HCT116 (cell line): Measurements from ENCODE around the gene INPPL1. TPM values are rescaled to one million over a fixed set of nuclear protein-coding genes. Genes with fewer than 3 reads are reported as not detected.

Experiments
- ATAC-seq: fragments of 200-7000 bp; cut with Tn5 transposase; 2 replicates; pipeline ENCODE4 v1.9.1; 2020; ENCODE audit warnings: mild to moderate bottlenecking, moderate library complexity
- BruUV-seq: library from RNA; stranded (reverse); fragments of 400-500 nt; replicated peaks from 2 replicates; lab custom pipeline; 2021; lab: Mats Ljungman, UMichigan
- CTCF ChIA-PET: fragments of 300-600 bp; sonication (Branson Sonifier 250); formaldehyde crosslinking; loops from one replicate; lab custom pipeline; 2021; ENCODE audit warnings: antibody characterized with exemption; lab: Charles Lee
- POLR2A ChIA-PET: fragments of 300-600, 350-600 bp; sonication (Branson Sonifier 250); formaldehyde crosslinking; loops from one replicate; lab custom pipeline; 2021; ENCODE audit warnings: antibody characterized with exemption; lab: Charles Lee
- RAD21 ChIA-PET, 2 experiments: fragments of 300-600 bp; sonication (Branson Sonifier 250); formaldehyde crosslinking; loops; one replicate each; lab custom pipeline; 2023; ENCODE audit warnings: low total read pairs in 2 of 2; ENCODE audit not compliant: uncharacterized antibody in 2 of 2, unreplicated experiment in 2 of 2, low non-redundant PET in 1 of 2; lab: Charles Lee
- DNase-seq: peaks from one replicate; pipeline ENCODE4 v3.0.0-alpha.2; 2010; ENCODE audit warnings: low read depth, low spot score
- H2AFZ ChIP-seq: fragments of 200-600 bp; shearing (Covaris generic), sonication (generic); 2 replicates; pipeline ENCODE4 v1.6.1; 2017; ENCODE audit warnings: low read depth, mixed run types, mixed read lengths, antibody characterized with exemption, low read length; ENCODE audit not compliant: poor library complexity, severe bottlenecking
- H3K27ac ChIP-seq: 2 replicates; pipeline ENCODE4 v1.5.1; 2012; ENCODE audit warnings: low read depth, low read length
- H3K27me3 ChIP-seq: fragments of 200-600 bp; sonication (generic); 2 replicates; pipeline ENCODE4 v1.6.1; 2016; ENCODE audit warnings: mixed run types, low read length, mixed read lengths; ENCODE audit not compliant: insufficient read depth
- H3K36me3 ChIP-seq, 2 experiments: fragments of 200-500 bp in 1 of 2; fragments of 200-600 bp in 1 of 2; sonication (Bioruptor generic) in 1 of 2; sonication (generic) in 1 of 2; 2 replicates each; pipeline versions ENCODE4 v1.5.1 to v1.6.1; 2014 to 2016; ENCODE audit warnings: low read length in 2 of 2, inconsistent platforms in 1 of 2, mixed read lengths in 1 of 2, mixed run types in 1 of 2; ENCODE audit not compliant: insufficient read depth in 2 of 2, control insufficient read depth in 1 of 2
- H3K4me1 ChIP-seq, 2 experiments: fragments of 200-600 bp in 1 of 2; sonication (generic) in 1 of 2; 2 replicates each; pipeline versions ENCODE4 v1.5.1 to v1.6.1; 2012 to 2017; ENCODE audit warnings: low read length in 2 of 2, inconsistent platforms in 1 of 2, mild to moderate bottlenecking in 1 of 2, mixed read lengths in 1 of 2, mixed run types in 1 of 2, moderate library complexity in 1 of 2; ENCODE audit not compliant: insufficient read depth in 2 of 2, control insufficient read depth in 1 of 2
- H3K4me2 ChIP-seq: fragments of 200-600 bp; sonication (generic); 2 replicates; pipeline ENCODE4 v1.6.1; 2017; ENCODE audit warnings: mixed run types, low read length, mixed read lengths
- H3K4me3 ChIP-seq, 2 experiments: fragments of 200-600 bp in 1 of 2; sonication (generic) in 1 of 2; replicated peaks in 1 of 2; 2 replicates each; pipeline ENCODE4 v1.5.1; 2011 to 2016; ENCODE audit warnings: low read length in 2 of 2, control low read depth in 1 of 2, low read depth in 1 of 2, mild to moderate bottlenecking in 1 of 2, mixed read lengths in 1 of 2, mixed run types in 1 of 2
- H3K79me2 ChIP-seq: fragments of 200-600 bp; sonication (generic); 2 replicates; pipeline ENCODE4 v1.6.1; 2017; ENCODE audit warnings: mild to moderate bottlenecking, mixed run types, low read length, moderate library complexity, mixed read lengths; ENCODE audit not compliant: insufficient read depth
- H3K9ac ChIP-seq: fragments of 200-600 bp; sonication (generic); 2 replicates; pipeline ENCODE4 v1.6.1; 2016; ENCODE audit warnings: low read length, mixed read lengths
- H3K9me2 ChIP-seq: fragments of 200-600 bp; sonication (generic), shearing (Covaris generic); 2 replicates; pipeline ENCODE4 v1.6.1; 2017; ENCODE audit warnings: mixed run types, mild to moderate bottlenecking, moderate library complexity; ENCODE audit not compliant: insufficient read depth
- H3K9me3 ChIP-seq, 2 experiments: fragments of 200-500 bp in 1 of 2; fragments of 200-600 bp in 1 of 2; sonication (Bioruptor generic) in 1 of 2; sonication (generic) in 1 of 2; 2 replicates each; pipeline ENCODE4 v1.6.1; 2014 to 2017; ENCODE audit warnings: low read length in 2 of 2, mixed read lengths in 2 of 2, inconsistent platforms in 1 of 2, low read depth in 1 of 2, mild to moderate bottlenecking in 1 of 2, mixed run types in 1 of 2, moderate library complexity in 1 of 2; ENCODE audit not compliant: control insufficient read depth in 1 of 2, insufficient read depth in 1 of 2
- H4K20me1 ChIP-seq: fragments of 200-600 bp; sonication (generic), shearing (Covaris generic); 2 replicates; pipeline ENCODE4 v1.6.1; 2017; ENCODE audit warnings: mixed run types, mild to moderate bottlenecking, moderate library complexity; ENCODE audit not compliant: insufficient read depth
- ELF1 ChIP-seq: IDR thresholded peaks from 2 replicates; pipeline ENCODE4 v1.6.1; 2012; ENCODE audit warnings: low read depth, borderline replicate concordance
- EZH2phosphoT487 ChIP-seq: fragments of 200-600 bp; IDR thresholded peaks from 2 replicates; pipeline ENCODE4 v1.6.1; 2018; ENCODE audit warnings: antibody characterized with exemption, borderline replicate concordance
- FOSL1 ChIP-seq: IDR thresholded peaks from 2 replicates; pipeline ENCODE4 v1.6.1; 2012; ENCODE audit warnings: low read depth
- JUND ChIP-seq: IDR thresholded peaks from 2 replicates; pipeline ENCODE4 v1.6.1; 2012
- POLR2A ChIP-seq: IDR thresholded peaks from 2 replicates; pipeline ENCODE4 v1.7.0; 2011; ENCODE audit warnings: borderline replicate concordance; ENCODE audit not compliant: insufficient read depth, insufficient read length; ENCODE audit errors: extremely low read depth
- RAD21 ChIP-seq: IDR thresholded peaks from 2 replicates; pipeline ENCODE4 v1.6.1; 2012; ENCODE audit warnings: low read depth, mild to moderate bottlenecking
- SP1 ChIP-seq: IDR thresholded peaks from 2 replicates; pipeline ENCODE4 v1.6.1; 2012; ENCODE audit warnings: low read depth
- SRF ChIP-seq: IDR thresholded peaks from 2 replicates; pipeline ENCODE4 v1.6.1; 2012; ENCODE audit warnings: low read depth
- ZBTB33 ChIP-seq: IDR thresholded peaks from 2 replicates; pipeline ENCODE4 v1.6.1; 2011; ENCODE audit warnings: mild to moderate bottlenecking, low read length, moderate library complexity; ENCODE audit not compliant: insufficient replicate concordance; ENCODE audit errors: extremely low read depth
- ZFX ChIP-seq: fragments of 450-650 bp; IDR thresholded peaks from 2 replicates; pipeline ENCODE4 v1.6.1; 2017
- intact Hi-C: fragments of 100-400 bp; cut with micrococcal nuclease; formaldehyde crosslinking; loops from 2 replicates; pipeline ENCODE4 v1.10.0; 2022
- total RNA-seq: library from RNA; stranded (reverse); gene quantifications from one replicate; pipeline ENCODE4 v1.2.1, GENCODE V29; 2021; ENCODE audit not compliant: unreplicated experiment
- TF ChIP-seq, protein P1 (sequence below): IDR thresholded peaks from 2 replicates; pipeline ENCODE4 v1.6.1; 2012
- TF ChIP-seq, protein P2 (sequence below): IDR thresholded peaks from 2 replicates; pipeline ENCODE4 v1.6.1; 2012; ENCODE audit warnings: low read depth
- TF ChIP-seq, protein P3 (sequence below): IDR thresholded peaks from 2 replicates; pipeline ENCODE4 v1.6.1; 2012

INPPL1 gene
- total RNA-seq, 1 experiment from 2014 or later = 132 TPM

DNA sequence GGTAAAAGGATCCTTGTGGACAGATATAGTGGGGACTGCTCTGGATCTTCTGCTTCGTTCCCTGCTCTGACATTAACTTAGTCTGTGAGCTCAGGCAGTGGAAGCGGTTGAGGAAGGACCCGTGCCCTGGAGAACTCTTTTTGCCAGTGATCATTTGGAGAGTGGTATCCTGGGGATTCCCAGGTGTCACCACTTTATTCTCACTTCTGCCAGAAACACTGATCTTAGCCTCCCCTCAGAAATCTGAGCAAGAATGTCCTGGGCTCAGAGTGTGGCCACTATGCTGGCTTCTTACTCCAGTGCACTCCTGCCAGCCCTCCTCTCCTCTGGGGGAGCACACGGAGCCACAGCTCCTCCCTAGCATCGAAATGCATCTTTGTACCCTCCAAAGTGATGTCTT lies 27.0 kb downstream of the INPPL1 start:
- H2AFZ ChIP-seq = no peak overlapping the region
- H3K4me3 ChIP-seq = no peak overlapping the region
- no peak for ATAC-seq
- H3K27me3 ChIP-seq = no peaks in the 10 kb centered on the region
- H3K36me3 ChIP-seq = no peaks in the 10 kb centered on the region
- POLR2A ChIA-PET = no interaction called here
- H3K9me3 ChIP-seq = no peaks in the 10 kb centered on the region
- no peak overlapping the region for H3K27ac ChIP-seq
- H4K20me1 ChIP-seq = no peaks in the 10 kb centered on the region
- CTCF ChIA-PET = interaction anchor here (1.3 kb wide), 1 partner anchor 13 kb away, joined by 3 read pairs; no protein-coding TSS in a partner anchor
- no TSS peak for BruUV-seq
- H3K9me2 ChIP-seq = no peaks in the 10 kb centered on the region
- RAD21 ChIA-PET = no interaction called here
- intact Hi-C loops = no loop called here
- no peak for TF ChIP-seq EZH2phosphoT487
- TF ChIP-seq, protein P1, sequence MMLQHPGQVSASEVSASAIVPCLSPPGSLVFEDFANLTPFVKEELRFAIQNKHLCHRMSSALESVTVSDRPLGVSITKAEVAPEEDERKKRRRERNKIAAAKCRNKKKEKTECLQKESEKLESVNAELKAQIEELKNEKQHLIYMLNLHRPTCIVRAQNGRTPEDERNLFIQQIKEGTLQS = no peak
- TF ChIP-seq ZBTB33 = no peak
- no peak for TF ChIP-seq ZFX
- TF ChIP-seq, all 23 proteins: peak for 0
- H3K4me1 ChIP-seq = no peaks in the 10 kb centered on the region; a peak in 1 of 4 replicates
- no peak for DNase-seq
- H3K79me2 ChIP-seq = no peaks in the 10 kb centered on the region
- no peak overlapping the region for H3K4me2 ChIP-seq
- no peak overlapping the region for H3K9ac ChIP-seq

GRCh38 chr11:72253392-72253791 lies 28.8 kb downstream of the INPPL1 start:
- H2AFZ ChIP-seq = no peak overlapping the region
- H3K27ac ChIP-seq = no peak overlapping the region
- no peaks in the 10 kb centered on the region for H3K9me3 ChIP-seq
- ATAC-seq (no peak), DNase-seq (no peak)
- H3K27me3 ChIP-seq = no peaks in the 10 kb centered on the region
- H3K79me2 ChIP-seq = no peaks in the 10 kb centered on the region
- no peak overlapping the region for H3K4me2 ChIP-seq
- H3K9ac ChIP-seq = no peak overlapping the region
- no TSS peak for BruUV-seq
- H3K36me3 ChIP-seq = no peaks in the 10 kb centered on the region
- intact Hi-C loops = no loop called here
- ChIA-PET POLR2A (no interaction called here), RAD21 (no interaction called here)
- H3K4me3 ChIP-seq = no peak overlapping the region
- no peaks in the 10 kb centered on the region for H3K4me1 ChIP-seq
- H3K9me2 ChIP-seq = no peaks in the 10 kb centered on the region
- H4K20me1 ChIP-seq = no peaks in the 10 kb centered on the region
- TF ChIP-seq ELF1 (no peak), JUND (no peak), RAD21 (no peak), SP1 (no peak), POLR2A (no peak), EZH2phosphoT487 (no peak), FOSL1 (no peak), SRF (no peak)
- TF ChIP-seq, protein P2, sequence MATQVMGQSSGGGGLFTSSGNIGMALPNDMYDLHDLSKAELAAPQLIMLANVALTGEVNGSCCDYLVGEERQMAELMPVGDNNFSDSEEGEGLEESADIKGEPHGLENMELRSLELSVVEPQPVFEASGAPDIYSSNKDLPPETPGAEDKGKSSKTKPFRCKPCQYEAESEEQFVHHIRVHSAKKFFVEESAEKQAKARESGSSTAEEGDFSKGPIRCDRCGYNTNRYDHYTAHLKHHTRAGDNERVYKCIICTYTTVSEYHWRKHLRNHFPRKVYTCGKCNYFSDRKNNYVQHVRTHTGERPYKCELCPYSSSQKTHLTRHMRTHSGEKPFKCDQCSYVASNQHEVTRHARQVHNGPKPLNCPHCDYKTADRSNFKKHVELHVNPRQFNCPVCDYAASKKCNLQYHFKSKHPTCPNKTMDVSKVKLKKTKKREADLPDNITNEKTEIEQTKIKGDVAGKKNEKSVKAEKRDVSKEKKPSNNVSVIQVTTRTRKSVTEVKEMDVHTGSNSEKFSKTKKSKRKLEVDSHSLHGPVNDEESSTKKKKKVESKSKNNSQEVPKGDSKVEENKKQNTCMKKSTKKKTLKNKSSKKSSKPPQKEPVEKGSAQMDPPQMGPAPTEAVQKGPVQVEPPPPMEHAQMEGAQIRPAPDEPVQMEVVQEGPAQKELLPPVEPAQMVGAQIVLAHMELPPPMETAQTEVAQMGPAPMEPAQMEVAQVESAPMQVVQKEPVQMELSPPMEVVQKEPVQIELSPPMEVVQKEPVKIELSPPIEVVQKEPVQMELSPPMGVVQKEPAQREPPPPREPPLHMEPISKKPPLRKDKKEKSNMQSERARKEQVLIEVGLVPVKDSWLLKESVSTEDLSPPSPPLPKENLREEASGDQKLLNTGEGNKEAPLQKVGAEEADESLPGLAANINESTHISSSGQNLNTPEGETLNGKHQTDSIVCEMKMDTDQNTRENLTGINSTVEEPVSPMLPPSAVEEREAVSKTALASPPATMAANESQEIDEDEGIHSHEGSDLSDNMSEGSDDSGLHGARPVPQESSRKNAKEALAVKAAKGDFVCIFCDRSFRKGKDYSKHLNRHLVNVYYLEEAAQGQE = no peak
- TF ChIP-seq, protein P3, sequence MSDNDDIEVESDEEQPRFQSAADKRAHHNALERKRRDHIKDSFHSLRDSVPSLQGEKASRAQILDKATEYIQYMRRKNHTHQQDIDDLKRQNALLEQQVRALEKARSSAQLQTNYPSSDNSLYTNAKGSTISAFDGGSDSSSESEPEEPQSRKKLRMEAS = no peak
- TF ChIP-seq, all 23 proteins: peak for 0
- CTCF ChIA-PET = no interaction called here
